H1 (cell line): ENCODE data around the gene XIAP. TPM values are rescaled to one million over a fixed set of nuclear protein-coding genes. Genes with fewer than 3 reads are reported as not detected.

ENCODE experiments used
- CTCF ChIA-PET: fragments of 300-600 bp; sonication (Branson Sonifier 250); formaldehyde crosslinking; loops from one replicate; lab custom pipeline; 2021; ENCODE audit not compliant: partially characterized antibody; lab: Charles Lee
- POLR2A ChIA-PET: fragments of 300-600 bp; sonication (Branson Sonifier 250); formaldehyde crosslinking; loops from one replicate; lab custom pipeline; 2021; ENCODE audit warnings: inconsistent platforms; ENCODE audit not compliant: partially characterized antibody; lab: Charles Lee
- DNase-seq, 2 experiments: peaks; one replicate each; pipeline versions ENCODE4 v3.0.0 to v3.0.0-alpha.2; 2010 to 2022; ENCODE audit warnings: low spot score in 2 of 2, low read depth in 1 of 2, mixed read lengths in 1 of 2
- FAIRE-seq: peaks from 2 replicates; lab custom pipeline; 2011; peaks lifted over from hg19 to GRCh38; lab: Jason Lieb, UNC
- H2AFZ ChIP-seq: 2 replicates; pipeline ENCODE4 v1.8.1; 2012; ENCODE audit warnings: low read length, inconsistent platforms
- H2AK5ac ChIP-seq: 2 replicates; pipeline ENCODE4 v1.6.1; 2013; ENCODE audit warnings: low read depth, low read length
- H2BK120ac ChIP-seq: replicated peaks from 2 replicates; pipeline ENCODE3; 2013; ENCODE audit warnings: low read depth, low read length, inconsistent platforms
- H2BK12ac ChIP-seq: 2 replicates; pipeline ENCODE4 v1.6.1; 2013; ENCODE audit warnings: low read depth, low read length
- H2BK15ac ChIP-seq: 2 replicates; pipeline ENCODE4 v1.6.1; 2013; ENCODE audit warnings: low read length
- H2BK20ac ChIP-seq: 2 replicates; pipeline ENCODE4 v1.6.1; 2013; ENCODE audit warnings: low read length
- H2BK5ac ChIP-seq: 2 replicates; pipeline ENCODE4 v1.6.1; 2013; ENCODE audit warnings: low read depth, low read length
- H3K14ac ChIP-seq: 2 replicates; pipeline ENCODE4 v1.6.1; 2013; ENCODE audit warnings: inconsistent platforms; ENCODE audit not compliant: insufficient read length
- H3K18ac ChIP-seq: 2 replicates; pipeline ENCODE4 v1.6.1; 2013; ENCODE audit warnings: low read length; ENCODE audit errors: extremely low read depth
- H3K23ac ChIP-seq: 2 replicates; pipeline ENCODE4 v1.6.1; 2013; ENCODE audit warnings: inconsistent platforms; ENCODE audit not compliant: insufficient read length
- H3K23me2 ChIP-seq: 2 replicates; pipeline ENCODE4 v1.6.1; 2013; ENCODE audit warnings: low read depth, low read length
- H3K27ac ChIP-seq: 2 replicates; pipeline ENCODE4 v1.6.1; 2011; ENCODE audit warnings: low read depth, low read length, inconsistent platforms
- H3K27me3 ChIP-seq, 4 experiments: replicated peaks in 1 of 4; 1 replicate in 1 of 4; 2 replicates in 3 of 4; pipeline versions ENCODE4 v1.6.1 to v1.8.1; 2011 to 2013; ENCODE audit warnings: low read length in 3 of 4, mild to moderate bottlenecking in 3 of 4, inconsistent platforms in 2 of 4, mixed read lengths in 2 of 4, moderate library complexity in 1 of 4; ENCODE audit not compliant: control insufficient read depth in 3 of 4, insufficient read depth in 3 of 4; ENCODE audit errors: extremely low read depth in 1 of 4
- H3K36me3 ChIP-seq, 4 experiments: 2 replicates each; pipeline versions ENCODE4 v1.6.1 to v1.8.1; 2011 to 2013; ENCODE audit warnings: mild to moderate bottlenecking in 4 of 4, low read length in 3 of 4, moderate library complexity in 2 of 4, control low read depth in 1 of 4, inconsistent platforms in 1 of 4; ENCODE audit not compliant: insufficient read depth in 4 of 4, control insufficient read depth in 2 of 4
- H3K4ac ChIP-seq: replicated peaks from 2 replicates; pipeline ENCODE3; 2013; ENCODE audit warnings: low read length, low read depth, mixed read lengths, inconsistent platforms; ENCODE audit not compliant: insufficient read length
- H3K4me1 ChIP-seq, 4 experiments: replicated peaks in 1 of 4; 1 replicate in 1 of 4; 2 replicates in 3 of 4; pipeline versions ENCODE4 v1.6.1 to v1.8.1; 2011 to 2013; ENCODE audit warnings: low read length in 3 of 4, inconsistent platforms in 2 of 4, mixed read lengths in 1 of 4; ENCODE audit not compliant: insufficient read depth in 4 of 4, control insufficient read depth in 3 of 4
- H3K4me2 ChIP-seq, 2 experiments: 2 replicates each; pipeline versions ENCODE4 v1.6.1 to v1.8.1; 2011 to 2013; ENCODE audit warnings: low read depth in 2 of 2, low read length in 2 of 2, control low read depth in 1 of 2, inconsistent platforms in 1 of 2, mild to moderate bottlenecking in 1 of 2; ENCODE audit not compliant: insufficient read depth in 1 of 2
- H3K4me3 ChIP-seq, 4 experiments: fragments of 200-600, 300-600 bp in 1 of 4; sonication (generic), shearing (Covaris generic), sonication (Bioruptor Twin) in 1 of 4; 2 replicates each; pipeline versions ENCODE4 v1.5.1 to v1.8.1; 2011 to 2016; ENCODE audit warnings: low read length in 4 of 4, low read depth in 3 of 4, control low read depth in 2 of 4, inconsistent platforms in 2 of 4, mild to moderate bottlenecking in 2 of 4, mixed read lengths in 1 of 4, moderate library complexity in 1 of 4; ENCODE audit not compliant: insufficient read depth in 2 of 4; ENCODE audit errors: extremely low read depth in 1 of 4
- H3K56ac ChIP-seq: replicated peaks from 2 replicates; pipeline ENCODE3; 2013; ENCODE audit warnings: low read depth, mild to moderate bottlenecking, mixed read lengths, low read length, inconsistent platforms; ENCODE audit not compliant: insufficient read length
- H3K79me1 ChIP-seq: 2 replicates; pipeline ENCODE4 v1.6.1; 2013; ENCODE audit warnings: low read depth, low read length, control low read depth
- H3K79me2 ChIP-seq, 2 experiments: 2 replicates each; pipeline versions ENCODE4 v1.6.1 to v1.8.1; 2012 to 2013; ENCODE audit warnings: low read length in 2 of 2, mild to moderate bottlenecking in 2 of 2, inconsistent platforms in 1 of 2; ENCODE audit not compliant: insufficient read depth in 2 of 2, control insufficient read depth in 1 of 2
- H3K9ac ChIP-seq, 4 experiments: replicated peaks in 1 of 4; 1 replicate in 1 of 4; 2 replicates in 3 of 4; pipeline versions ENCODE4 v1.6.1 to v1.8.1; 2011 to 2013; ENCODE audit warnings: low read depth in 3 of 4, low read length in 3 of 4, control low read depth in 2 of 4, mild to moderate bottlenecking in 2 of 4, moderate library complexity in 2 of 4, inconsistent platforms in 1 of 4; ENCODE audit errors: extremely low read depth in 1 of 4
- H3K9me3 ChIP-seq, 2 experiments: 2 replicates each; pipeline versions ENCODE4 v1.6.1 to v1.8.1; 2012 to 2013; ENCODE audit warnings: mild to moderate bottlenecking in 2 of 2, moderate library complexity in 2 of 2, control low read depth in 1 of 2, inconsistent platforms in 1 of 2, low read depth in 1 of 2, low read length in 1 of 2, mixed read lengths in 1 of 2; ENCODE audit not compliant: insufficient read depth in 2 of 2
- H4K20me1 ChIP-seq, 2 experiments: replicated peaks in 1 of 2; 2 replicates each; pipeline versions ENCODE3 to v1.8.1; 2011 to 2013; ENCODE audit warnings: inconsistent platforms in 2 of 2, low read length in 2 of 2, mild to moderate bottlenecking in 1 of 2; ENCODE audit not compliant: insufficient read depth in 2 of 2, control insufficient read depth in 1 of 2
- H4K5ac ChIP-seq: 2 replicates; pipeline ENCODE4 v1.6.1; 2013; ENCODE audit warnings: low read length, low read depth, mixed read lengths, inconsistent platforms; ENCODE audit not compliant: insufficient read length
- H4K8ac ChIP-seq: 2 replicates; pipeline ENCODE4 v1.8.0; 2013; ENCODE audit warnings: mild to moderate bottlenecking, moderate library complexity, low read length, inconsistent platforms; ENCODE audit not compliant: insufficient read depth; ENCODE audit errors: extremely low read depth
- H4K91ac ChIP-seq: replicated peaks from 2 replicates; pipeline ENCODE3; 2013; ENCODE audit warnings: low read length, mixed read lengths, inconsistent platforms; ENCODE audit not compliant: insufficient read length
- BRCA1 ChIP-seq: IDR thresholded peaks from 2 replicates; pipeline ENCODE4 v1.6.1; 2012; ENCODE audit warnings: low read depth, low read length, improper control_type of control experiment
- JUN ChIP-seq: IDR thresholded peaks from 2 replicates; pipeline ENCODE4 v1.6.1; 2011; ENCODE audit warnings: low read depth, mild to moderate bottlenecking, improper control_type of control experiment, low read length
- MAFK ChIP-seq: IDR thresholded peaks from 2 replicates; pipeline ENCODE4 v1.6.1; 2012; ENCODE audit warnings: low read depth, mild to moderate bottlenecking, improper control_type of control experiment, low read length
- YY1 ChIP-seq: IDR thresholded peaks from 2 replicates; pipeline ENCODE4 v1.6.1; 2011; ENCODE audit warnings: low read depth, mild to moderate bottlenecking, low read length
- WGBS, 2 experiments: shearing (Covaris generic) in 1 of 2; methylation state at CpG; one replicate each; pipeline versions ENCODE4 v1.1.6 to v1.1.7; 2013 to 2015; ENCODE audit warnings: low lambda C conversion rate in 2 of 2, mixed read lengths in 2 of 2, inconsistent platforms in 1 of 2, low coverage in 1 of 2, missing lambda C conversion rate in 1 of 2; ENCODE audit not compliant: insufficient replicate concordance in 2 of 2, insufficient coverage in 1 of 2, insufficient read length in 1 of 2; ENCODE audit errors: extremely low coverage in 1 of 2, missing lambda C conversion rate in 1 of 2; 5-methylcytosine and 5-hydroxymethylcytosine counted together
- polyA plus RNA-seq, 7 experiments: library from polyadenylated mRNA; depleted of rRNA in 3 of 7; stranded (reverse) in 5 of 7; unstranded in 2 of 7; fragments of >200 nt in 5 of 7; fragments of 200-250 nt in 2 of 7; gene quantifications; 1 replicate in 5 of 7; 2 replicates in 1 of 7; 4 replicates in 1 of 7; pipeline versions ENCODE4 v1.2.1 to v1.2.3, GENCODE V29; 2011 to 2013; ENCODE audit warnings: missing spikeins in 2 of 7, mixed read lengths in 2 of 7
- total RNA-seq: library from RNA; stranded (reverse); fragmentation: NEBNext Ultra II Directional; extraction: Animal tissue kit (Norgen Biotek cat#: 25700); gene quantifications from 2 replicates; pipeline ENCODE4 v1.2.1, GENCODE V29; 2021

Gene XIAP
- total and polyA plus RNA-seq, 2 of the 8 experiments (the other 6 are each of a cell fraction or from before 2014, with no cell fraction given) = 5.9 to 44.7 TPM

GRCh38 chrX:123943488-123943887 is 83.6 kb downstream of the XIAP start:
- H3K18ac ChIP-seq = no peak overlapping the region
- no peak overlapping the region for H2BK5ac ChIP-seq
- H3K4ac ChIP-seq = no peak overlapping the region
- FAIRE-seq = no peak
- no peak overlapping the region for H2BK15ac ChIP-seq
- H2AK5ac ChIP-seq = no peak overlapping the region
- no peaks in the 10 kb centered on the region for H3K9me3 ChIP-seq
- no peak for TF ChIP-seq MAFK
- TF ChIP-seq YY1 = no peak
- no peak for TF ChIP-seq BRCA1
- no peak for TF ChIP-seq JUN
- H2BK20ac ChIP-seq = no peak overlapping the region
- H3K4me2 ChIP-seq = no peak overlapping the region
- no peak for DNase-seq
- WGBS, 2 experiments = 64% methylated on average over 2 of the region's 2 CpGs; no CpG with 5 or more reads in 1 of the 2 experiments
- no peak overlapping the region for H2BK120ac ChIP-seq
- no peaks in the 10 kb centered on the region for H4K20me1 ChIP-seq
- H2BK12ac ChIP-seq = no peak overlapping the region
- no peaks in the 10 kb centered on the region; the same call in 1 of the 2 replicates for H3K23me2 ChIP-seq
- H3K79me2 ChIP-seq = no peaks in the 10 kb centered on the region
- no peaks in the 10 kb centered on the region for H3K4me1 ChIP-seq
- CTCF ChIA-PET = interaction anchor here (0.5 to 1.1 kb wide), 2 partner anchors 110 to 132 kb away, joined by 3 read pairs; no protein-coding TSS in a partner anchor
- POLR2A ChIA-PET = no interaction called here
- H4K91ac ChIP-seq = no peak overlapping the region
- H4K5ac ChIP-seq = no peak overlapping the region
- no peak overlapping the region for H2AFZ ChIP-seq
- no peaks in the 10 kb centered on the region for H3K79me1 ChIP-seq
- H3K36me3 ChIP-seq = no peaks in the 10 kb centered on the region
- H3K27me3 ChIP-seq = no peaks in the 10 kb centered on the region
- H3K9ac ChIP-seq = no peak overlapping the region
- no peak overlapping the region for H3K23ac ChIP-seq
- H3K56ac ChIP-seq = no peak overlapping the region
- H3K27ac ChIP-seq = no peak overlapping the region
- H3K14ac ChIP-seq = no peak overlapping the region
- H3K4me3 ChIP-seq = no peak overlapping the region
- no peak overlapping the region for H4K8ac ChIP-seq
